GM23338 (cell line): Measurements from ENCODE around the gene HECTD3. TPM values are rescaled to one million over a fixed set of nuclear protein-coding genes. Genes with fewer than 3 reads are reported as not detected.

Experiments used
- ATAC-seq: fragments of 200-7000 bp; cut with Tn5 transposase; 3 replicates; pipeline ENCODE4 v1.9.1; 2020
- DNase-seq: peaks from one replicate; pipeline ENCODE4 v3.0.0-alpha.2; 2015; ENCODE audit warnings: low spot score
- H2AFZ ChIP-seq: fragments of 200-600 bp; sonication (generic); 2 replicates; pipeline ENCODE4 v1.8.0; 2016; ENCODE audit warnings: antibody characterized with exemption, mild to moderate bottlenecking, moderate library complexity
- H3F3A ChIP-seq: fragments of 200-600 bp; sonication (generic); replicated peaks from 2 replicates; pipeline ENCODE4 v1.8.0; 2017; ENCODE audit warnings: antibody characterized with exemption, mixed run types, low read depth
- H3K27ac ChIP-seq: fragments of 200-600 bp; sonication (generic); 2 replicates; pipeline ENCODE4 v1.6.1; 2016; ENCODE audit warnings: low read depth
- H3K27me3 ChIP-seq: fragments of 200-600 bp; sonication (generic); 2 replicates; pipeline ENCODE4 v1.8.0; 2016; ENCODE audit warnings: mild to moderate bottlenecking, mixed run types, moderate library complexity; ENCODE audit not compliant: insufficient read depth
- H3K36me3 ChIP-seq: fragments of 200-600 bp; sonication (generic); 2 replicates; pipeline ENCODE4 v1.8.0; 2016; ENCODE audit warnings: mild to moderate bottlenecking; ENCODE audit not compliant: insufficient read depth
- H3K4me1 ChIP-seq: fragments of 200-600 bp; sonication (generic); 2 replicates; pipeline ENCODE4 v1.8.0; 2016; ENCODE audit warnings: mild to moderate bottlenecking, moderate library complexity; ENCODE audit not compliant: insufficient read depth
- H3K4me2 ChIP-seq: fragments of 200-600 bp; sonication (generic); 2 replicates; pipeline ENCODE4 v1.7.1; 2017; ENCODE audit warnings: mixed run types
- H3K4me3 ChIP-seq: fragments of 200-600 bp; sonication (generic); 2 replicates; pipeline ENCODE4 v1.6.1; 2016; ENCODE audit warnings: mixed run types
- H3K79me2 ChIP-seq: fragments of 200-600 bp; sonication (generic); replicated peaks from 2 replicates; pipeline ENCODE4 v1.8.0; 2017; ENCODE audit warnings: mild to moderate bottlenecking; ENCODE audit not compliant: insufficient read depth
- H3K9me2 ChIP-seq: fragments of 200-600 bp; sonication (generic); 2 replicates; pipeline ENCODE4 v1.8.0; 2017; ENCODE audit not compliant: insufficient read depth
- H4K20me1 ChIP-seq: fragments of 200-600 bp; sonication (generic); replicated peaks from 2 replicates; pipeline ENCODE4 v1.8.0; 2017; ENCODE audit warnings: mild to moderate bottlenecking; ENCODE audit not compliant: insufficient read depth
- H3K27ac Mint-ChIP-seq: 2 replicates; pipeline ENCODE4 v1.8.0; 2020; ENCODE audit warnings: inconsistent platforms, mild to moderate bottlenecking, moderate library complexity, mixed read lengths
- H3K27me3 Mint-ChIP-seq: 3 replicates; pipeline ENCODE4 v1.8.0; 2022; ENCODE audit warnings: low read depth, mild to moderate bottlenecking, moderate library complexity, mixed read lengths, inconsistent platforms; ENCODE audit not compliant: insufficient read depth, poor library complexity
- H3K36me3 Mint-ChIP-seq: 3 replicates; pipeline ENCODE4 v1.8.0; 2021; ENCODE audit warnings: low read depth, mild to moderate bottlenecking, inconsistent platforms, moderate library complexity, mixed read lengths
- H3K4me1 Mint-ChIP-seq: 3 replicates; pipeline ENCODE4 v1.8.0; 2020; ENCODE audit warnings: mild to moderate bottlenecking, inconsistent platforms, mixed read lengths
- H3K4me3 Mint-ChIP-seq: 3 replicates; pipeline ENCODE4 v1.8.0; 2021; ENCODE audit warnings: moderate library complexity, mild to moderate bottlenecking, inconsistent platforms, mixed read lengths
- H3K9me3 Mint-ChIP-seq: 3 replicates; pipeline ENCODE4 v1.8.0; 2020; ENCODE audit warnings: moderate library complexity, mild to moderate bottlenecking, inconsistent platforms, mixed read lengths
- CREB1 ChIP-seq: fragments of 250-450 bp; sonication (Bioruptor Pico); IDR thresholded peaks from 2 replicates; pipeline ENCODE4 v1.5.0; 2020; ENCODE audit warnings: low read depth, mild to moderate bottlenecking, moderate library complexity
- EZH2 ChIP-seq: fragments of 200-600 bp; sonication (generic); IDR thresholded peaks from one replicate; pipeline ENCODE4 v1.8.0; 2017; ENCODE audit warnings: antibody characterized with exemption, mild to moderate bottlenecking, low read depth; ENCODE audit not compliant: unreplicated experiment
- EZH2phosphoT487 ChIP-seq: fragments of 200-600 bp; sonication (generic); IDR thresholded peaks from one replicate; pipeline ENCODE4 v1.8.1; 2018; ENCODE audit warnings: antibody characterized with exemption; ENCODE audit not compliant: unreplicated experiment
- JUNB ChIP-seq: IDR thresholded peaks from one replicate; pipeline ENCODE4 v1.6.1; 2016; ENCODE audit warnings: antibody characterized with exemption; ENCODE audit not compliant: unreplicated experiment
- NANOG ChIP-seq: IDR thresholded peaks from 2 replicates; pipeline ENCODE4 v1.6.1; 2016; ENCODE audit warnings: antibody characterized with exemption, borderline replicate concordance
- POLR2AphosphoS5 ChIP-seq: IDR thresholded peaks from 2 replicates; pipeline ENCODE4 v1.6.1; 2016; ENCODE audit warnings: antibody characterized with exemption, low read depth
- STAT1 ChIP-seq: IDR thresholded peaks from one replicate; pipeline ENCODE4 v1.6.1; 2016; ENCODE audit warnings: antibody characterized with exemption; ENCODE audit not compliant: unreplicated experiment
- ZNF114 ChIP-seq: fragments of 250-450 bp; sonication (Bioruptor Pico); IDR thresholded peaks from 2 replicates; pipeline ENCODE4 v1.5.0; 2020; ENCODE audit warnings: mild to moderate bottlenecking, moderate library complexity
- ZNF331 ChIP-seq: fragments of 250-450 bp; sonication (Bioruptor Pico); IDR thresholded peaks from 2 replicates; pipeline ENCODE4 v1.5.0; 2020; ENCODE audit warnings: low read depth, mild to moderate bottlenecking, moderate library complexity
- polyA plus RNA-seq: library from polyadenylated mRNA; unstranded; fragments of >200 nt; fragmentation: Nextera tagmentation; extraction: Ambion mirVana; gene quantifications from 2 replicates; pipeline ENCODE4 v1.2.1, GENCODE V29; 2016
- total RNA-seq: library from RNA; depleted of rRNA; stranded (reverse); fragments of >200 nt; shearing (Covaris generic); gene quantifications from 2 replicates; pipeline ENCODE4 v1.2.3, GENCODE V29; 2014
- TF ChIP-seq, protein P1 (sequence below): IDR thresholded peaks from one replicate; pipeline ENCODE4 v1.6.1; 2018; ENCODE audit warnings: antibody characterized with exemption; ENCODE audit not compliant: unreplicated experiment
- TF ChIP-seq, protein P2 (sequence below), 2 experiments: fragments of 200-600 bp in 1 of 2; sonication (generic) in 1 of 2; conservative IDR thresholded peaks; 2 replicates each; pipeline versions ENCODE4 v1.5.1 to v1.6.1; 2016 to 2017; ENCODE audit warnings: antibody characterized with exemption in 2 of 2, low read depth in 2 of 2, mild to moderate bottlenecking in 2 of 2, moderate library complexity in 1 of 2
- TF ChIP-seq, protein P3 (sequence below): fragments of 250-450 bp; sonication (Bioruptor Pico); IDR thresholded peaks from 2 replicates; pipeline ENCODE4 v1.5.0; 2020; ENCODE audit warnings: mild to moderate bottlenecking, moderate library complexity
- TF ChIP-seq, protein P4 (sequence below): IDR thresholded peaks from 2 replicates; pipeline ENCODE4 v1.6.1; 2016; ENCODE audit warnings: antibody characterized with exemption

Gene HECTD3
- total and polyA plus RNA-seq, 2 experiments from 2014 or later = 13.1 to 31.4 TPM

DNA sequence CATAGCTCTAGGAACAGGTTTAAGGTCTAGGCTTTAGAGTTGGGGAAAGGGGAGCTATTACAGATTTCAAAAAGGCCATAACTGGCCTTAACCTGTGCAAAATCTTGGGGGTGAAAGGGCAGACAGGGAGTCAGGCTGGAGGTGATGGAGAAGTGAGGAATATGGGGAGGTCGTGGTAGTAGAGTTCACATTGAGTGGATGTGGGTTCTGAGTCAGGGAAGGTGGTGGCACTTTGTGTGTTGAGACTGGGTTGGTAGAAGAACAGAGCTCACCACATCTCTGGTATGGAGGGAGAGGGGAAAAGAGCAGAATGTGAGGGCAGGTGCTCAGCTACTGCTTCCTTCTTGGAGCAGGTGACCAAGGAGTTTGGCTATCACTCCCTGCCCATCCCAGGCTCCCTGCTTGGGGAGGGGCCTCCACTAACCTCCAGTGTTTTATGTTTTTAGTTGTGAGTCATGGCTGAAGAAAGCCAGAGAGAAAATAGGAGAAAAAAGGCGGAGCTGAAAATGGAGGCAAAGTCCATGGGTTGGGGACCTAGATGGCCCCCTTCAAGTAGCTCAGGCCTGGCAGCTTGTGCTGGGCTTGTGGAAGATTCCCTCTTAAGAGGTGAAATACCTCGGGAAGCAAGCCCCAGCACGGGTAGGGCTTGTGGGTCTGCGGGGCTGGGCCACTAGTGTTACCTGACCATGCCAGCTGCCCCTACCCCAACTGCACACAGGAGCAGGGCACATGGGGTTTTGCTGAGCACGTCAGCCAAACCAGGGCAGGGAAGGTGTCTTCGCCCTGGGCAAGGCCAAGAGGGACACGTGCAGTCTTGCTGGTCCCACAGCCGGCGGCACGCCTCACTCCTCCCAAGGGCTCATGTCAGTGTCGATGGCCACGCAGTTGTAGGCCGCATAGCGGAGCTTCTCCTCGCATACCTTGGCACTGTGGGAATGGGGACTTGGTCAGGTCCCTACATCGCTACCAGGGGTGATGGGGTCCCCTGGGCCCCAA is 8.2 kb downstream of the HECTD3 start:
- peaks cover 16% of the 10 kb centered on the region for H3K36me3 Mint-ChIP-seq
- Histone ChIP-seq H3K27ac (no peak overlapping the region), H3F3A (no peaks in the 10 kb centered on the region), H3K4me3 (no peak overlapping the region), H4K20me1 (no peaks in the 10 kb centered on the region; the same call in 1 of the 2 replicates), H3K4me2 (no peak overlapping the region), H3K27me3 (no peaks in the 10 kb centered on the region), H3K4me1 (peaks cover 6% of the 10 kb centered on the region; the same call in 1 of the 2 replicates), H2AFZ (no peak overlapping the region), H3K9me2 (no peaks in the 10 kb centered on the region), H3K79me2 (no peaks in the 10 kb centered on the region), H3K36me3 (no peaks in the 10 kb centered on the region)
- no peak for TF ChIP-seq STAT1
- TF ChIP-seq, protein P1, sequence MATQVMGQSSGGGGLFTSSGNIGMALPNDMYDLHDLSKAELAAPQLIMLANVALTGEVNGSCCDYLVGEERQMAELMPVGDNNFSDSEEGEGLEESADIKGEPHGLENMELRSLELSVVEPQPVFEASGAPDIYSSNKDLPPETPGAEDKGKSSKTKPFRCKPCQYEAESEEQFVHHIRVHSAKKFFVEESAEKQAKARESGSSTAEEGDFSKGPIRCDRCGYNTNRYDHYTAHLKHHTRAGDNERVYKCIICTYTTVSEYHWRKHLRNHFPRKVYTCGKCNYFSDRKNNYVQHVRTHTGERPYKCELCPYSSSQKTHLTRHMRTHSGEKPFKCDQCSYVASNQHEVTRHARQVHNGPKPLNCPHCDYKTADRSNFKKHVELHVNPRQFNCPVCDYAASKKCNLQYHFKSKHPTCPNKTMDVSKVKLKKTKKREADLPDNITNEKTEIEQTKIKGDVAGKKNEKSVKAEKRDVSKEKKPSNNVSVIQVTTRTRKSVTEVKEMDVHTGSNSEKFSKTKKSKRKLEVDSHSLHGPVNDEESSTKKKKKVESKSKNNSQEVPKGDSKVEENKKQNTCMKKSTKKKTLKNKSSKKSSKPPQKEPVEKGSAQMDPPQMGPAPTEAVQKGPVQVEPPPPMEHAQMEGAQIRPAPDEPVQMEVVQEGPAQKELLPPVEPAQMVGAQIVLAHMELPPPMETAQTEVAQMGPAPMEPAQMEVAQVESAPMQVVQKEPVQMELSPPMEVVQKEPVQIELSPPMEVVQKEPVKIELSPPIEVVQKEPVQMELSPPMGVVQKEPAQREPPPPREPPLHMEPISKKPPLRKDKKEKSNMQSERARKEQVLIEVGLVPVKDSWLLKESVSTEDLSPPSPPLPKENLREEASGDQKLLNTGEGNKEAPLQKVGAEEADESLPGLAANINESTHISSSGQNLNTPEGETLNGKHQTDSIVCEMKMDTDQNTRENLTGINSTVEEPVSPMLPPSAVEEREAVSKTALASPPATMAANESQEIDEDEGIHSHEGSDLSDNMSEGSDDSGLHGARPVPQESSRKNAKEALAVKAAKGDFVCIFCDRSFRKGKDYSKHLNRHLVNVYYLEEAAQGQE = no peak
- TF ChIP-seq NANOG = no peak
- no peak for TF ChIP-seq EZH2phosphoT487
- TF ChIP-seq, protein P2, sequence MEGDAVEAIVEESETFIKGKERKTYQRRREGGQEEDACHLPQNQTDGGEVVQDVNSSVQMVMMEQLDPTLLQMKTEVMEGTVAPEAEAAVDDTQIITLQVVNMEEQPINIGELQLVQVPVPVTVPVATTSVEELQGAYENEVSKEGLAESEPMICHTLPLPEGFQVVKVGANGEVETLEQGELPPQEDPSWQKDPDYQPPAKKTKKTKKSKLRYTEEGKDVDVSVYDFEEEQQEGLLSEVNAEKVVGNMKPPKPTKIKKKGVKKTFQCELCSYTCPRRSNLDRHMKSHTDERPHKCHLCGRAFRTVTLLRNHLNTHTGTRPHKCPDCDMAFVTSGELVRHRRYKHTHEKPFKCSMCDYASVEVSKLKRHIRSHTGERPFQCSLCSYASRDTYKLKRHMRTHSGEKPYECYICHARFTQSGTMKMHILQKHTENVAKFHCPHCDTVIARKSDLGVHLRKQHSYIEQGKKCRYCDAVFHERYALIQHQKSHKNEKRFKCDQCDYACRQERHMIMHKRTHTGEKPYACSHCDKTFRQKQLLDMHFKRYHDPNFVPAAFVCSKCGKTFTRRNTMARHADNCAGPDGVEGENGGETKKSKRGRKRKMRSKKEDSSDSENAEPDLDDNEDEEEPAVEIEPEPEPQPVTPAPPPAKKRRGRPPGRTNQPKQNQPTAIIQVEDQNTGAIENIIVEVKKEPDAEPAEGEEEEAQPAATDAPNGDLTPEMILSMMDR (conservative IDR thresholded peaks at IDR 0.05; ENCODE audit: low read depth in 2 of 2) = no peak
- TF ChIP-seq CREB1 (CRISPR knock-in tag) = no peak
- TF ChIP-seq, protein P3, sequence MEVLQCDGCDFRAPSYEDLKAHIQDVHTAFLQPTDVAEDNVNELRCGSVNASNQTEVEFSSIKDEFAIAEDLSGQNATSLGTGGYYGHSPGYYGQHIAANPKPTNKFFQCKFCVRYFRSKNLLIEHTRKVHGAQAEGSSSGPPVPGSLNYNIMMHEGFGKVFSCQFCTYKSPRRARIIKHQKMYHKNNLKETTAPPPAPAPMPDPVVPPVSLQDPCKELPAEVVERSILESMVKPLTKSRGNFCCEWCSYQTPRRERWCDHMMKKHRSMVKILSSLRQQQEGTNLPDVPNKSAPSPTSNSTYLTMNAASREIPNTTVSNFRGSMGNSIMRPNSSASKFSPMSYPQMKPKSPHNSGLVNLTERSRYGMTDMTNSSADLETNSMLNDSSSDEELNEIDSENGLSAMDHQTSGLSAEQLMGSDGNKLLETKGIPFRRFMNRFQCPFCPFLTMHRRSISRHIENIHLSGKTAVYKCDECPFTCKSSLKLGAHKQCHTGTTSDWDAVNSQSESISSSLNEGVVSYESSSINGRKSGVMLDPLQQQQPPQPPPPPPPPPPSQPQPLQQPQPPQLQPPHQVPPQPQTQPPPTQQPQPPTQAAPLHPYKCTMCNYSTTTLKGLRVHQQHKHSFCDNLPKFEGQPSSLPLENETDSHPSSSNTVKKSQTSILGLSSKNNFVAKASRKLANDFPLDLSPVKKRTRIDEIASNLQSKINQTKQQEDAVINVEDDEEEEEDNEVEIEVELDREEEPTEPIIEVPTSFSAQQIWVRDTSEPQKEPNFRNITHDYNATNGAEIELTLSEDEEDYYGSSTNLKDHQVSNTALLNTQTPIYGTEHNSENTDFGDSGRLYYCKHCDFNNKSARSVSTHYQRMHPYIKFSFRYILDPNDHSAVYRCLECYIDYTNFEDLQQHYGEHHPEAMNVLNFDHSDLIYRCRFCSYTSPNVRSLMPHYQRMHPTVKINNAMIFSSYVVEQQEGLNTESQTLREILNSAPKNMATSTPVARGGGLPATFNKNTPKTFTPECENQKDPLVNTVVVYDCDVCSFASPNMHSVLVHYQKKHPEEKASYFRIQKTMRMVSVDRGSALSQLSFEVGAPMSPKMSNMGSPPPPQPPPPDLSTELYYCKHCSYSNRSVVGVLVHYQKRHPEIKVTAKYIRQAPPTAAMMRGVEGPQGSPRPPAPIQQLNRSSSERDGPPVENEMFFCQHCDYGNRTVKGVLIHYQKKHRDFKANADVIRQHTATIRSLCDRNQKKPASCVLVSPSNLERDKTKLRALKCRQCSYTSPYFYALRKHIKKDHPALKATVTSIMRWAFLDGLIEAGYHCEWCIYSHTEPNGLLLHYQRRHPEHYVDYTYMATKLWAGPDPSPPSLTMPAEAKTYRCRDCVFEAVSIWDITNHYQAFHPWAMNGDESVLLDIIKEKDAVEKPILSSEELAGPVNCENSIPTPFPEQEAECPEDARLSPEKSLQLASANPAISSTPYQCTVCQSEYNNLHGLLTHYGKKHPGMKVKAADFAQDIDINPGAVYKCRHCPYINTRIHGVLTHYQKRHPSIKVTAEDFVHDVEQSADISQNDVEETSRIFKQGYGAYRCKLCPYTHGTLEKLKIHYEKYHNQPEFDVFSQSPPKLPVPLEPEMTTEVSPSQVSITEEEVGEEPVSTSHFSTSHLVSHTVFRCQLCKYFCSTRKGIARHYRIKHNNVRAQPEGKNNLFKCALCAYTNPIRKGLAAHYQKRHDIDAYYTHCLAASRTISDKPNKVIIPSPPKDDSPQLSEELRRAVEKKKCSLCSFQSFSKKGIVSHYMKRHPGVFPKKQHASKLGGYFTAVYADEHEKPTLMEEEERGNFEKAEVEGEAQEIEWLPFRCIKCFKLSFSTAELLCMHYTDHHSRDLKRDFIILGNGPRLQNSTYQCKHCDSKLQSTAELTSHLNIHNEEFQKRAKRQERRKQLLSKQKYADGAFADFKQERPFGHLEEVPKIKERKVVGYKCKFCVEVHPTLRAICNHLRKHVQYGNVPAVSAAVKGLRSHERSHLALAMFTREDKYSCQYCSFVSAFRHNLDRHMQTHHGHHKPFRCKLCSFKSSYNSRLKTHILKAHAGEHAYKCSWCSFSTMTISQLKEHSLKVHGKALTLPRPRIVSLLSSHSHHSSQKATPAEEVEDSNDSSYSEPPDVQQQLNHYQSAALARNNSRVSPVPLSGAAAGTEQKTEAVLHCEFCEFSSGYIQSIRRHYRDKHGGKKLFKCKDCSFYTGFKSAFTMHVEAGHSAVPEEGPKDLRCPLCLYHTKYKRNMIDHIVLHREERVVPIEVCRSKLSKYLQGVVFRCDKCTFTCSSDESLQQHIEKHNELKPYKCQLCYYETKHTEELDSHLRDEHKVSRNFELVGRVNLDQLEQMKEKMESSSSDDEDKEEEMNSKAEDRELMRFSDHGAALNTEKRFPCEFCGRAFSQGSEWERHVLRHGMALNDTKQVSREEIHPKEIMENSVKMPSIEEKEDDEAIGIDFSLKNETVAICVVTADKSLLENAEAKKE (CRISPR knock-in tag) = no peak
- no peak for TF ChIP-seq ZNF114 (CRISPR knock-in tag)
- no peak for TF ChIP-seq JUNB
- TF ChIP-seq, protein P4, sequence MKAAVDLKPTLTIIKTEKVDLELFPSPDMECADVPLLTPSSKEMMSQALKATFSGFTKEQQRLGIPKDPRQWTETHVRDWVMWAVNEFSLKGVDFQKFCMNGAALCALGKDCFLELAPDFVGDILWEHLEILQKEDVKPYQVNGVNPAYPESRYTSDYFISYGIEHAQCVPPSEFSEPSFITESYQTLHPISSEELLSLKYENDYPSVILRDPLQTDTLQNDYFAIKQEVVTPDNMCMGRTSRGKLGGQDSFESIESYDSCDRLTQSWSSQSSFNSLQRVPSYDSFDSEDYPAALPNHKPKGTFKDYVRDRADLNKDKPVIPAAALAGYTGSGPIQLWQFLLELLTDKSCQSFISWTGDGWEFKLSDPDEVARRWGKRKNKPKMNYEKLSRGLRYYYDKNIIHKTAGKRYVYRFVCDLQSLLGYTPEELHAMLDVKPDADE = no peak
- TF ChIP-seq ZNF331 (CRISPR knock-in tag) = no peak
- TF ChIP-seq POLR2AphosphoS5 = no peak
- no peak for TF ChIP-seq EZH2
- ATAC-seq (no peak), DNase-seq (no peak)
- no peak overlapping the region for H3K27ac Mint-ChIP-seq
- H3K4me3 Mint-ChIP-seq = no peak overlapping the region
- H3K27me3 Mint-ChIP-seq = no peaks in the 10 kb centered on the region
- peaks cover 5% of the 10 kb centered on the region; the same call in 1 of the 3 replicates for H3K4me1 Mint-ChIP-seq
- H3K9me3 Mint-ChIP-seq = no peaks in the 10 kb centered on the region
